Sigmoid colon (tissue), 4 donors: Measurements from ENCODE around the gene CEP295NL.

Source experiments
- POLR2AphosphoS5 ChIP-seq, 4 donors: sonication (generic); formaldehyde crosslinking; IDR thresholded peaks; one replicate each; pipeline ENCODE4 v1.6.1; 2017; ENCODE audit warnings: antibody characterized with exemption in 4 of 4
- TF ChIP-seq, protein P1 (sequence below), 4 experiments: fragments of 450-650 bp in 3 of 4; fragments of 200-600 bp in 1 of 4; IDR thresholded peaks; one replicate each; pipeline ENCODE4 v1.5.1; 2016 to 2019; ENCODE audit warnings: antibody characterized with exemption in 4 of 4, mild to moderate bottlenecking in 3 of 4, moderate library complexity in 2 of 4

DNA sequence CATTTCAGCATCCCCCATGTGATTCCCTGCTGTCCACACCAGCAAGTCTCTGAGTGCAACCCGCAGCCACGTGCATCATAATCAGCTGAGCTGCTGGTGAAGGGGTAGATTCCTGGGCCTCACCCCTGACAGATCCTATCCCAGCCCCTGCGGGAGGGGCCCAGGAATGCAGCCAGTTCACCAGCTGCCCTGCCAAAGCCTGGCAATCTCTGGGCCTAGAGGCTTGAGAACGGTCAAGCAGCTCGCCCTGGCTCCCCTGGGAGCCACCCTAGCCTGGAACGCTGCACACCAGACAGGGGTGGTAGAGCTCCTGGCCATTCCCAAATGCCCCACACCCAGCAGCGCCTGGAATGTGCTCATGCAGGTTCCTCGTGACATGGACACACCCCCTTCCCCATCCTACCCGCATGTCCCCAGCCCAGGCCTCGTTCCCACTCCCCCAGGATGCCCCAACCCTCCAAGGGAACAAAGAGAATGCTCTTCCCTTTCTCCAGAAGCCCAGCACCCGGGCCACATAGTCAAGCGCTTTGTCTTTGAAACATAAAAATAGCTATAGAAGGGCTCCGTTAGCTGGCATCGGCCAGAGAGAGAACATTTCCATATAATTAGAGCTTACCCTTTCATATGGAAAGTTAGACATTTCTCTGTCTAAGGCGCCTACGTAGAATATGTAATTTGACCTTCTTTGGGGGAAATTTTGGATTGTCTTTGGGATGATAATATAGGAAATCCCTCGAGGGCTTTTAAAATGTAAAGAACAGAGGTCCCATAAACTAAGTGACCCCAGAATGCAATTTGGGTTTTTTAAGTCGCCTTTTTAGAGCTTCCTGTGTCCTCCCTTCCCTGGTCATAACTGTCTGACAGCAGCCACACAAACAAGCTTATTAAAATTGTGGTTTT lies 3.4 kb downstream of the CEP295NL start:
- TF ChIP-seq POLR2AphosphoS5 (IDR thresholded peaks at IDR 0.05), result no peak
- TF ChIP-seq, protein P1, sequence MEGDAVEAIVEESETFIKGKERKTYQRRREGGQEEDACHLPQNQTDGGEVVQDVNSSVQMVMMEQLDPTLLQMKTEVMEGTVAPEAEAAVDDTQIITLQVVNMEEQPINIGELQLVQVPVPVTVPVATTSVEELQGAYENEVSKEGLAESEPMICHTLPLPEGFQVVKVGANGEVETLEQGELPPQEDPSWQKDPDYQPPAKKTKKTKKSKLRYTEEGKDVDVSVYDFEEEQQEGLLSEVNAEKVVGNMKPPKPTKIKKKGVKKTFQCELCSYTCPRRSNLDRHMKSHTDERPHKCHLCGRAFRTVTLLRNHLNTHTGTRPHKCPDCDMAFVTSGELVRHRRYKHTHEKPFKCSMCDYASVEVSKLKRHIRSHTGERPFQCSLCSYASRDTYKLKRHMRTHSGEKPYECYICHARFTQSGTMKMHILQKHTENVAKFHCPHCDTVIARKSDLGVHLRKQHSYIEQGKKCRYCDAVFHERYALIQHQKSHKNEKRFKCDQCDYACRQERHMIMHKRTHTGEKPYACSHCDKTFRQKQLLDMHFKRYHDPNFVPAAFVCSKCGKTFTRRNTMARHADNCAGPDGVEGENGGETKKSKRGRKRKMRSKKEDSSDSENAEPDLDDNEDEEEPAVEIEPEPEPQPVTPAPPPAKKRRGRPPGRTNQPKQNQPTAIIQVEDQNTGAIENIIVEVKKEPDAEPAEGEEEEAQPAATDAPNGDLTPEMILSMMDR (IDR thresholded peaks at IDR 0.05), result no peak
